HG03280 (cell line): ENCODE data around the gene ERI2.
"Not testable (repeated sequence)": the region's sequence is repeated elsewhere in the genome, so short reads cannot be mapped to it uniquely, and the experiment has no call there.

ENCODE experiments used
- ATAC-seq: cut with Tn5 transposase; IDR thresholded peaks from one replicate; pipeline ENCODE4 v1.9.1; 2021; ENCODE audit warnings: mild to moderate bottlenecking, moderate library complexity; ENCODE audit not compliant: unreplicated experiment

Gene ERI2

DNA sequence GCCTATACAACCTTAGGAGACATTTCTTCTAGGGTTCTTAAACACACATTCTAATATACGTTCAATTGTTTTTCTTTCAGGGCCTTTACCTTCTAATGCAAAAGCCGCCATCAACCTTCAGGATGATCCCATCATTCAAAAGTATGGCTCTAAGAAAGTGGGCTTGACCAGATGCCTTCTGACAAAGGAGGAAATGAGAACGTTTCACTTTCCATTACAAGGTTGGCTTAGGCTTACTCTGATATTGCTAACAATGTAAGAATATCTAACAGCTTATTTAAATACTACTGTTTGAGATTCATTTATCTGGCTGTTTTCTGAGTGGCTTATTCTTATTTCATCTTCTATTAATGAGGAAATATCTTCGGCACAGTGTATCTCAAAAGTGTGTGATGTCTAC is 15.4 kb upstream of the ERI2 start:
- ATAC-seq = no peak

- no peak for ATAC-seq
These were observed 12.8 kb upstream of the ERI2 start for GRCh38 chr16:20818929-20819585.

GRCh38 chr16:20814784-20815183 is 8.5 kb upstream of the ERI2 start:
- ATAC-seq = no peak

DNA sequence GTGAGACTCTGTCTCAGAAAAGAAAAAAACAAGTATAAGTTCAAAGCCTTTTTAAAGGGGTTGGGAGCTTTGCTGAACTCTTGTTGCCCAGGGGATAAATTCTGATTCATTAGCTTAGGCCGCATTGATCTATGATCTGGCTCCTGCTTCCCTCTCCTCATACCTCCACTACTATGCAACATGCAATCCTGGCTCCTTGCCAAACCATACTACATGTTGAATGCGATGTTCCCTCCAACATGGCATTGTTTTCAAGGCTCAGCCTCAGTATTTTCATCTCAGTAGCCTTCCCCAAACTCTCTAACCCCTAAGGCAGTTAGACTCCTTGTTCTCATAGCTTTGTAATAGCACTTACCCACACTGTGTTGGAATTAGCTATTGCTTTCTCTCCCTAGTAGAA is 6.2 kb upstream of the ERI2 start:
- no peak for ATAC-seq

DNA sequence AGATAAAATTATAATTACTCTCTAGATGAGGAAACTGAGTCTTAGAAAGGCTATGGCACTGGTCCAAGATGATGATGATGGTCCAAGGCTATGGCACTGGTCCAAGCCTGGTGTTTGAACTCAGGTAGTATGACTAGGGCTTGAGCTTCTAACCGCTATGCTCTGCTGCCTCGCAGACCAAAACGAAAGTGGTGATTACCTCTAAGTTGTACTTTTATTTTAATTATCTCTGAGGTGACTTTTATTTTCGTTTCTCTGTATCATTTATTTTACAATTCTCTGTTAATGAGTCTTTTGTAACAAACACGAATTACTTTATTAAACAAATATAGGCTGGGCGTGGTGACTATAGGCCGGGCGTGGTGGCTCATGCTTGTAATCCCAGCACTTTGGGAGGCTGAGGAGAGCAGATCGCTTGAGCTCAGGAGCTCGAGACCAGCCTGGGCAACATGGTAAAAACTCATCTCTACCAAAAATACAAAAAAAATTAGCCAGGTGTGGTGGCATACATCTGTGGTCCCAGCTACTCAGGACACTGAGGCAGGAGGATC is 5.7 kb upstream of the ERI2 start:
- ATAC-seq = no peak

- no peak for ATAC-seq
These were observed 1.6 kb upstream of the ERI2 start for GRCh38 chr16:20807862-20808261.

- not testable (repeated sequence) for ATAC-seq
These were observed 546 bp downstream of the ERI2 start for GRCh38 chr16:20805684-20806167.

DNA sequence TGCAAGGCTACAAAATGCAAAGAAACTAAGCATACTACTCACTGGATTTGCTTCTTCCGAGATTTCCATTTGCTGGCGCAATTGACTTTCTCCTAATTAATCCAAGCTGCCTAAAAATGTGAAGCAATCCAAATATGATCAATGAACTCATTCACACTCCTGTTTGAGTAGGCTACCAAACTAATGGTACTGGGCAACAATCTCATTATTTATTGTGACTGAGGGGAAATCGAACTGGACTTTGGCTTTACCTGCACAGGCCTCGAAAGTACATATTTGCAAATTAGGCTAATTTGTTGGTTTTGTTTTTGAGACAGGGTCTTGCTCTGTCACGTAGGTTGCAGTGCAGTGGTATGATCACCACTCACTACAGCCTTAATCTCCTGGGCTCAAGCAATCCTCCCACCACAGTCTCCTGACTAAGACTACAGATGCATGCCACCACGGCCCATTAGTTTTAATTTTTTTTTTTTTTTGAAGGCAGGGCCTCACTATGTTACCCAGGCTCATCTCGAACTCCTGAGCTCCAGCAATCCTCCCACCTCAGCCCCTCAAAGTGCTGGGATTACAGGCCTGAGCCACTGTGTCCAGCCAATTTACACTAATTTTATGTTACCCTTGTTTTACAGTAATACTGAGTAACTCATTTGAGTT is 2.6 kb downstream of the ERI2 start:
- no peak for ATAC-seq

GRCh38 chr16:20803192-20803560 is 3.1 kb downstream of the ERI2 start:
- ATAC-seq = no peak

GRCh38 chr16:20801278-20801677 is 5.0 kb downstream of the ERI2 start:
- no peak for ATAC-seq

GRCh38 chr16:20799599-20799998 is 6.7 kb downstream of the ERI2 start:
- ATAC-seq = no peak

- no peak for ATAC-seq
These were observed 7.9 kb downstream of the ERI2 start for GRCh38 chr16:20798364-20798763.

DNA sequence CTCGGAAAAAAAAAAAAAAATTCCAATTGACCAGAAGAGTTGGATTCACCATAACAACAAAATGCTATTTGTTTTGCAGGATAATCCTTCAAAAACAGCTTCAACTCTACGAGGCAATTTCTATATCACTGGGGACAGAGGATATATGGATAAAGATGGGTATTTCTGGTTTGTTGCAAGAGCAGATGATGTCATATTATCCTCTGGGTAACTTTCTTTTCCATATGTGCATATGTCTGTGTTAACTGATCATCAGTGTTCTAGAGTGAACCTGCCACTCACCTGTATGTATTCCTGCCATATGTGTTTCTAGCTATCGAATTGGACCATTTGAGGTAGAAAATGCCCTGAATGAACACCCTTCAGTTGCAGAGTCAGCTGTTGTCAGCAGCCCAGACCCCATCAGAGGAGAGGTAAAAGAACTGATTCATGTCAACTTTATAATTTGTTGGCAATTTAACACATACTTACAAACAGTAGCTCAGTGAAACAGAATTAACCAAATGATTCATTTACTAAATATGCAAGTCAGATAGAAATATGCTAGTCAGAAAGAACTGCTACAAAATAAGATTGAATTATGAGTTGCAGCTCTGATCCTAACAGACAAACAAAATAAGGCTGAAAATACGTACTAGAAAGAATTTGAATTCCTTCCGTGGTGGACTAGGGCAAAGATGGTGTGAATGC is 14.2 kb downstream of the ERI2 start:
- ATAC-seq = no peak

GRCh38 chr16:20789130-20789529 is 17.1 kb downstream of the ERI2 start:
- no peak for ATAC-seq

GRCh38 chr16:20784204-20784603 is 22.1 kb downstream of the ERI2 start:
- ATAC-seq = no peak

GRCh38 chr16:20782470-20782869 is 23.8 kb downstream of the ERI2 start:
- ATAC-seq = no peak

DNA sequence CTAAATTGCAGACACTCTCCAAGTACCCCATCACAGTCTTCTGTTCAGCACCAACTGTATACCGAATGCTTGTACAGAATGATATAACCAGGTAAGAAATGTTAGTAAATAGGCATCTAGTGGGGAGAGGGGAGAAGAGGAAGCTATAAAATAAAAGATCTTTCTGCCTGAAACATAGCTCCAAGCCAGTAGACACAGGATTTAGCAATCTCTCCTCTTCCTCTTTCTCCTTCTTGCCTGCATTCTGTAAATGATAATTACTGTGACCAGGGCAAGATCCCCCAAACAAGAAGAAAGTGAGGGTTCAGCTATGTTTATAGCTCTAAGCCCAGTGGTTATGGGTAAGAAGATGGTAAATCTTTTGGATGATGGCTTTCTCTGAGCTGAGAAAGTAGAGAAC is 24.6 kb downstream of the ERI2 start:
- no peak for ATAC-seq

GRCh38 chr16:20774703-20775362 is 31.4 kb downstream of the ERI2 start:
- ATAC-seq = no peak

DNA sequence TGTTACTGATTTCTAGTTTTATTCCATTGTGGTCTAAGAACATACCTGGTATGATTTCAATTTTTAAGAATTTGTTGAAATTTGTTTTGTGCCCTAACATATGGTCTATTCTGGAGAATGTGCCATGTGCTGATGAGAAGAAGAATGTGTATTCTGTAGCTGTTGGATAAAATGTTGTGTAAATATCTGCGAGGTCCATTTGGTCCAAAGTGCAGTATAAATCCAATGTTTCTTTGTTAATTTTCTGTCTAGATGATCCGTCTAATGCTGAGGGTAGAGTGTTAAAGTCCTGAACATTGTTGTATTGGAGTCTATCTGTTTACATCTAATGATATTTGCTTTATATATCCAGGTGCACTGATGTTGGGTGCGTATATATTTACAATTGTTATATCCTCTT is 32.6 kb downstream of the ERI2 start:
- ATAC-seq = no peak

DNA sequence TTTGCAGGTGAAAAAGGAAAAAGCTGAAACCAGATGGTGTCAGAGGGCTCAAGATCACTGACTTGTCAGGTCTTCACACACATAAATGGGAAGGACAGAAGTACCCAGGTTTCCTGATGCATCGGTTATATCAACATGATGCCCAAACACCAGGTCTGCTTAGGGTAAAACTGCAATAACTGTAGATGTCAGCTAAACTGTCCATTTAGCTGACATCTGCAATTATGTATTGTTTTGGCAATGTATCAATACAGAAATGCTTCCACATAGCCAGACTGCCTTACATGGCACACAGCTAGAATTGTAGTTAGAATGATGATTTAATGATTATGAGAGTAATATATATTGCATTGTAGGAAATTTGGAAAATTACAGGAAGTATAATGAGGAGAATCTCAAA is 37.5 kb downstream of the ERI2 start:
- no peak for ATAC-seq

DNA sequence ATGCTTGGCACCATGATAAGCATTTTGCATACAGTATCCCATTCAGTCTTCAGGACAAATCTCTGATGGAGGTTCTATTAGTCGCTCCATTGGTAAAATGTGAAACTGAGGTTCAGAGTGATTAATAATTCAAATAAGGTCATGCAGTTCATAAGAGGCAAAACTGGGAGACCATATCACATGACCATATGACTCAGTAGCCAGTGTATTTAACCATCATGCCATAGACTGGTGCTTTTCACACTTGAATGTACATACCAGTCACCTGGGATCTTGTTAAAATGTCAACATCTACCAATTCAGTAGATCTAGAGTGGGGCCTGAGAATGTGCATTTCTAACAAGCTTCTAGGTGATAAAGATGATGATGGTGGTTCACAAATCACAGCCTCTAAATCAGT is 38.2 kb downstream of the ERI2 start:
- no peak for ATAC-seq
